MM.1S (cell line): ENCODE data around the gene RFPL1.
"Not testable (repeated sequence)": the region's sequence is repeated elsewhere in the genome, so short reads cannot be mapped to it uniquely, and the experiment has no call there.

Experiments
- DNase-seq: peaks from one replicate; pipeline ENCODE4 v3.0.0-alpha.2; 2015
- H2AFZ ChIP-seq: fragments of 300-600 bp; sonication (generic); 2 replicates; pipeline ENCODE4 v1.6.0; 2016; ENCODE audit warnings: antibody characterized with exemption, low read length
- H3F3A ChIP-seq: fragments of 300-600 bp; sonication (generic); 2 replicates; pipeline ENCODE4 v1.6.1; 2016; ENCODE audit warnings: mild to moderate bottlenecking, antibody characterized with exemption, low read length, moderate library complexity, mixed read lengths; ENCODE audit not compliant: insufficient read depth
- H3K27ac ChIP-seq: fragments of 300-600 bp; sonication (generic); 2 replicates; pipeline ENCODE4 v1.5.1; 2016; ENCODE audit warnings: mild to moderate bottlenecking, low read length
- H3K27me3 ChIP-seq: fragments of 300-600 bp; sonication (generic); replicated peaks from 2 replicates; pipeline ENCODE4 v1.6.0; 2016; ENCODE audit warnings: low read length; ENCODE audit not compliant: insufficient read depth
- H3K36me3 ChIP-seq: fragments of 300-600 bp; sonication (generic); replicated peaks from 2 replicates; pipeline ENCODE4 v1.6.1; 2016; ENCODE audit warnings: mild to moderate bottlenecking, low read length, mixed read lengths; ENCODE audit not compliant: insufficient read depth
- H3K4me1 ChIP-seq: fragments of 300-600 bp; sonication (generic); 2 replicates; pipeline ENCODE4 v1.6.1; 2016; ENCODE audit warnings: low read length, mixed read lengths
- H3K4me2 ChIP-seq: fragments of 300-600 bp; sonication (generic); 2 replicates; pipeline ENCODE4 v1.6.0; 2016; ENCODE audit warnings: low read depth, low read length
- H3K4me3 ChIP-seq: fragments of 300-600 bp; sonication (generic); 2 replicates; pipeline ENCODE4 v1.5.1; 2016; ENCODE audit warnings: low read length, mixed read lengths
- H3K79me2 ChIP-seq: fragments of 300-600 bp; sonication (generic); 2 replicates; pipeline ENCODE4 v1.6.1; 2016; ENCODE audit warnings: mixed run types, low read length, mixed read lengths
- H3K9ac ChIP-seq: fragments of 300-600 bp; sonication (generic); 2 replicates; pipeline ENCODE4 v1.6.1; 2016; ENCODE audit warnings: low read length, mixed read lengths
- H3K9me2 ChIP-seq: fragments of 300-600 bp; sonication (generic); replicated peaks from 2 replicates; pipeline ENCODE4 v1.6.1; 2016; ENCODE audit warnings: mild to moderate bottlenecking, low read length, mixed read lengths; ENCODE audit not compliant: insufficient read depth
- H3K9me3 ChIP-seq: fragments of 300-600 bp; sonication (generic); replicated peaks from 2 replicates; pipeline ENCODE4 v1.6.1; 2016; ENCODE audit warnings: mild to moderate bottlenecking, low read length, mixed read lengths; ENCODE audit not compliant: insufficient read depth
- H4K20me1 ChIP-seq: fragments of 300-600 bp; sonication (generic); 2 replicates; pipeline ENCODE4 v1.6.1; 2016; ENCODE audit warnings: mild to moderate bottlenecking, low read length, moderate library complexity, mixed read lengths; ENCODE audit not compliant: insufficient read depth
- CTCF ChIP-seq: fragments of 300-600 bp; sonication (generic); IDR thresholded peaks from 2 replicates; pipeline ENCODE4 v1.5.1; 2016; ENCODE audit warnings: antibody characterized with exemption, low read length, mixed read lengths
- EZH2 ChIP-seq: fragments of 300-600 bp; sonication (generic); optimal IDR thresholded peaks from 2 replicates; pipeline ENCODE3; 2017; ENCODE audit warnings: low read depth, mild to moderate bottlenecking, antibody characterized with exemption, low read length, mixed read lengths
- EZH2phosphoT487 ChIP-seq: fragments of 300-600 bp; sonication (generic); IDR thresholded peaks from 2 replicates; pipeline ENCODE4 v1.6.1; 2018; ENCODE audit warnings: antibody characterized with exemption, low read length

The RFPL1 gene

GRCh38 chr22:29438283-29438682 lies at the start of gene RFPL1:
Gene RFPL1 (plus strand): TSS chr22:29438583.
- H4K20me1 ChIP-seq, H3K27ac ChIP-seq, H3K36me3 ChIP-seq, DNase-seq, H3K4me1 ChIP-seq, H3K27me3 ChIP-seq, H3K9me3 ChIP-seq, H3K4me2 ChIP-seq, H3K4me3 ChIP-seq, H3F3A ChIP-seq, H3K9ac ChIP-seq, H3K79me2 ChIP-seq, H3K9me2 ChIP-seq, H2AFZ ChIP-seq: not testable (repeated sequence)

GRCh38 chr22:29388759-29389090 lies 49.7 kb upstream of the RFPL1 start:
- Histone ChIP-seq H3K9ac (peak overlapping the region; percentile 93; the same call in 1 of the 2 replicates), H3K4me1 (peaks cover 24% of the 10 kb centered on the region), H3K27me3 (no peaks in the 10 kb centered on the region), H3K4me2 (peak overlapping the region; percentile 65), H3K36me3 (no peaks in the 10 kb centered on the region), H3F3A (peaks cover 19% of the 10 kb centered on the region), H4K20me1 (0 out of 2 replicates have a peak, but pooled peaks cover 3% of the 10 kb centered on the region), H3K27ac (no peak overlapping the region; the same call in 1 of the 2 replicates), H3K9me3 (no peaks in the 10 kb centered on the region), H2AFZ (peak overlapping the region; percentile 99), H3K79me2 (peaks cover 48% of the 10 kb centered on the region), H3K9me2 (no peaks in the 10 kb centered on the region), H3K4me3 (peak overlapping the region; percentile 92)
- no peak for DNase-seq
- TF ChIP-seq CTCF (no peak), EZH2phosphoT487 (no peak), EZH2 (no peak)

- Histone ChIP-seq H2AFZ (no peak overlapping the region), H4K20me1 (no peaks in the 10 kb centered on the region), H3K9me2 (no peaks in the 10 kb centered on the region), H3K4me2 (no peak overlapping the region), H3K27me3 (no peaks in the 10 kb centered on the region), H3K9me3 (no peaks in the 10 kb centered on the region), H3K4me1 (peaks cover 19% of the 10 kb centered on the region), H3K79me2 (peaks cover 32% of the 10 kb centered on the region), H3K27ac (no peak overlapping the region), H3K4me3 (no peak overlapping the region), H3F3A (peaks cover 19% of the 10 kb centered on the region), H3K9ac (no peak overlapping the region), H3K36me3 (no peaks in the 10 kb centered on the region)
- DNase-seq = no peak
- TF ChIP-seq EZH2phosphoT487 (no peak), EZH2 (no peak), CTCF (no peak)
Measured at GRCh38 chr22:29390270-29390669, 48.1 kb upstream of the RFPL1 start.

- TF ChIP-seq CTCF (no peak), EZH2 (no peak), EZH2phosphoT487 (no peak)
- Histone ChIP-seq H3K9ac (no peak overlapping the region), H3K4me1 (peaks cover 6% of the 10 kb centered on the region), H4K20me1 (no peaks in the 10 kb centered on the region), H2AFZ (no peak overlapping the region), H3K79me2 (peaks cover 20% of the 10 kb centered on the region), H3K27ac (no peak overlapping the region), H3F3A (peaks cover 6% of the 10 kb centered on the region; the same call in 1 of the 2 replicates), H3K9me2 (no peaks in the 10 kb centered on the region), H3K27me3 (no peaks in the 10 kb centered on the region), H3K36me3 (no peaks in the 10 kb centered on the region), H3K4me3 (no peak overlapping the region), H3K9me3 (no peaks in the 10 kb centered on the region), H3K4me2 (no peak overlapping the region)
- DNase-seq = no peak
Measured at GRCh38 chr22:29391546-29391945, 46.8 kb upstream of the RFPL1 start.
